Measurements from ENCODE around the gene SLC35E3.

DNA sequence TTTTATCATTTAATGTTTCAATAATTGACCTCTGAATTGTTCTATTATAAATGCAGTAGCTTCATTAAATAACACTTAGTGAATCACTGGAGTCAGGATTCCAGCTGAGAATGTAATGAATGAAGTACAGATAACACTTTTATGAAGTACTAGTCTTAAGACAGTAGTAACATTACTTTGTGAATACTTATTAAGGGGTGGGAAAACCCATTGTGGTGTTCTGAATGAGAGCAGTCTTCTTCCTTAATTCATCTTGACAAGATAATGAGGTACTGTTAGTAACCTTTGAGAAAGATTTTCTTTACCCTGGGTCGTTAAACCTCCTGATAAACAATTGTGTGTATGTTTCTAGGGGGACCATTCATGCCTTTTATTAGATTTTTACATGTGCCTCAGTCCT lies 46.5 kb upstream of the SLC35E3 start:
- TF ChIP-seq POLR2A (IDR thresholded peaks at IDR 0.05) = no peak
- TF ChIP-seq, protein P1, sequence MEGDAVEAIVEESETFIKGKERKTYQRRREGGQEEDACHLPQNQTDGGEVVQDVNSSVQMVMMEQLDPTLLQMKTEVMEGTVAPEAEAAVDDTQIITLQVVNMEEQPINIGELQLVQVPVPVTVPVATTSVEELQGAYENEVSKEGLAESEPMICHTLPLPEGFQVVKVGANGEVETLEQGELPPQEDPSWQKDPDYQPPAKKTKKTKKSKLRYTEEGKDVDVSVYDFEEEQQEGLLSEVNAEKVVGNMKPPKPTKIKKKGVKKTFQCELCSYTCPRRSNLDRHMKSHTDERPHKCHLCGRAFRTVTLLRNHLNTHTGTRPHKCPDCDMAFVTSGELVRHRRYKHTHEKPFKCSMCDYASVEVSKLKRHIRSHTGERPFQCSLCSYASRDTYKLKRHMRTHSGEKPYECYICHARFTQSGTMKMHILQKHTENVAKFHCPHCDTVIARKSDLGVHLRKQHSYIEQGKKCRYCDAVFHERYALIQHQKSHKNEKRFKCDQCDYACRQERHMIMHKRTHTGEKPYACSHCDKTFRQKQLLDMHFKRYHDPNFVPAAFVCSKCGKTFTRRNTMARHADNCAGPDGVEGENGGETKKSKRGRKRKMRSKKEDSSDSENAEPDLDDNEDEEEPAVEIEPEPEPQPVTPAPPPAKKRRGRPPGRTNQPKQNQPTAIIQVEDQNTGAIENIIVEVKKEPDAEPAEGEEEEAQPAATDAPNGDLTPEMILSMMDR (IDR thresholded peaks at IDR 0.05) = no peak
- no peak for TF ChIP-seq EP300 (IDR thresholded peaks at IDR 0.05)
